ENCODE data around the gene TOMM34.

TOMM34 gene

DNA sequence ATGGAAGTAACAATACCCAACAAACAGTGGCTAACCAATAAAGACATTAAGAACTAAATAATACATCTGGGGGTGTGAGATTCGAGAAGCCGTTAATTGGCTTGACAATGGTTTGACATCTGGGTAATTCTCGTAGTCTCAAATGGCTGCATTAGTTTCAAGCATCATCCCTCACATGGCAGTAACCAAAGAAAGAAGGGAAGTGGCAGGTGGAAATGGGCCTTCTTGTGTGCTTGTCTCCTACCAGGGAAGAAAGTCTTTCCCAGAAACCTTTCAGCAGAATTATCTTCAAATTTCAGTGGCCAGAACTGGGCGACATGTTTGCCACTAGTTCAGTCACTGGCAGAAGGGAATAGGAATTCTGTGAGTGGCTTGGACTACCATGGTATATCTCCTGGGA, 16.5 kb upstream of the TOMM34 start:
- H3K36me3 ChIP-seq (ENCODE audit: control insufficient read depth, low read depth, low read length) = peaks cover 73% of the 10 kb centered on the region
- H3K27ac ChIP-seq (ENCODE audit: low read length) = no peak overlapping the region
- no peaks in the 10 kb centered on the region for H3K4me1 ChIP-seq (ENCODE audit: control insufficient read depth, low read depth, low read length)

DNA sequence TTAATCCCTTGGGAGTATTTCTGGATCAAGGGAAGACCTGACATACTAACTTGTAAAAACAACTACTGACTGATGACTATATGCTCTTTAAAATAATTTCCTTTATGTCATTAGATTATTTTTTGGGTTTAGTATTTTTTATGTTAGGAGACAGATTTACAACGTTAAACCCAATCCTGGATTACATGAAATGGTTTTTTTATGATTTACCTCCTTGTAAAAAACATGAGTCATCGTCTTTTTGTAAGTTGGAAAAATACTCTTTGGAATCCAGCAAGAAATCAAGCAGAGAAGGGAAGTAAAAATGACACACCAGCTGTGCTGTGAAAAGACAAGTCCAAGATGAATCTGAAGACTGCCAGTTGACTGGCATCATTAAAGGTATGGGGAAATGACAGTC, 12.9 kb upstream of the TOMM34 start:
- no peaks in the 10 kb centered on the region for H3K27me3 ChIP-seq (ENCODE audit: control insufficient read depth, insufficient read depth, low read length)
- no peaks in the 10 kb centered on the region for H3K4me1 ChIP-seq (ENCODE audit: control insufficient read depth, low read depth, low read length)
- H3K9ac ChIP-seq (ENCODE audit: low read length) = no peak overlapping the region
- no peak overlapping the region for H3K4me3 ChIP-seq (ENCODE audit: low read length)
- no peak overlapping the region for H3K27ac ChIP-seq (ENCODE audit: low read length)
- peaks cover 43% of the 10 kb centered on the region for H3K36me3 ChIP-seq (ENCODE audit: control insufficient read depth, low read depth, low read length)
- no peaks in the 10 kb centered on the region for H3K9me3 ChIP-seq (ENCODE audit: control insufficient read depth, low read depth, low read length)

More for the DNA sequence above, 16.5 kb upstream of the TOMM34 start:
- no peaks in the 10 kb centered on the region for H3K27me3 ChIP-seq (ENCODE audit: control insufficient read depth, insufficient read depth, low read length)
- no peak overlapping the region for H3K9ac ChIP-seq (ENCODE audit: low read length)
- no peaks in the 10 kb centered on the region for H3K9me3 ChIP-seq (ENCODE audit: control insufficient read depth, low read depth, low read length)
- H3K4me3 ChIP-seq (ENCODE audit: low read length) = no peak overlapping the region

DNA sequence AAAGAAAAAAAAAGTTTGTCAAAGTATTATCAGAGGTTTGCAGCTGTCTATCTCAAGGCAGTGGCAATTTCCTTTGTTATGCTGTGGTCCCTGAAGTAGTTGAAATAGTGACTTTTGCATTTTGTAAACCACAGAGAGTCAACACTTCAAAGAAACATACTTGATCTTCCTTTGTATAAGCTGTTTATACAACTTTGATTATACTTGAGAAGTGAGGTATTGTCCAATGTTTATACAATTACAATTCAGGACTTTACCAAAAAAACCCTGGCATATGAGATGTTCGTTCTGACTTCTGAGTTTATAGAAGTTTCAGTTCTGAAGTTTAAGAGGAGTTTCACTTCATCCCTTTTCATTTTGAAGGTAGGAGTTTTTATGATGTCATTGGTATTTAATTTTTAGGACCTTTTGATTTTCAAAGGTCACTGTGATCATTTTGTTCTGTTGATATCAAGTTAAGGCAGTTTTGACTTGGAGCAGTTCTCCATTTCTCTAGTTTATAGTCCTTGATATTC, 10.1 kb upstream of the TOMM34 start:
- peaks cover 28% of the 10 kb centered on the region for H3K36me3 ChIP-seq (ENCODE audit: control insufficient read depth, low read depth, low read length)
- no peak overlapping the region for H3K27ac ChIP-seq (ENCODE audit: low read length)
- H3K4me3 ChIP-seq (ENCODE audit: low read length) = no peak overlapping the region
- H3K4me1 ChIP-seq (ENCODE audit: control insufficient read depth, low read depth, low read length) = peaks cover 4% of the 10 kb centered on the region
- H3K9me3 ChIP-seq (ENCODE audit: control insufficient read depth, low read depth, low read length) = no peaks in the 10 kb centered on the region
- H3K9ac ChIP-seq (ENCODE audit: low read length) = no peak overlapping the region
- H3K27me3 ChIP-seq (ENCODE audit: control insufficient read depth, insufficient read depth, low read length) = no peaks in the 10 kb centered on the region

DNA sequence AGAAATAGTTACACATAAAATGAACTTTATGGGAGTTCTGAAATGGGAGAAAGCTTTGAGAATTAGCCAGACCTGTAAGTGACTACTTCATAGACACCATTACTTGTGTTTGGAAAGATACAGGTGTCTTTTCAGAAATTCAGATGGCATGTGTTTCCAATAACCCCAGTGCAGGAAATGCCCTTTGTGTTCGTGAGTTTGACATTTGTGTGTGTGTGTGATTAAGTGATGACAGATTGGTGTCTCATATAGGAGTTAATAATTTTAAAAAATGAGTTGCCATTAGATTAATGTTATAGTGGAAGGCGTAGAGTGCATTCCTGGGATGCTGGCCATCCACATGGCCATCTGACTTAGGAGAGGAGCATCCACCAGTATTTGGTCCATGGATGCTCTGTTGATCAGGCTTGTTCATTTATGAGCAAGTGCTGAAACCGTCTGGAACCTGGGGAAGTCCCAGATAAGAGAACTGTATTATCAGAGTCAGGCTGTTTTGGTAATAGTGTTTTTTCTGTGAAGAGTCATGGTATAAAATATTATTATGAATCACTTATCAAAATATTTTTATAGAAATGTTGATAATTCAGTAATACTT, 9.2 kb upstream of the TOMM34 start:
- H3K9ac ChIP-seq (ENCODE audit: low read length) = no peak overlapping the region
- H3K36me3 ChIP-seq (ENCODE audit: control insufficient read depth, low read depth, low read length) = peaks cover 21% of the 10 kb centered on the region
- no peaks in the 10 kb centered on the region for H3K9me3 ChIP-seq (ENCODE audit: control insufficient read depth, low read depth, low read length)
- peaks cover 6% of the 10 kb centered on the region for H3K27me3 ChIP-seq (ENCODE audit: control insufficient read depth, insufficient read depth, low read length)
- no peak overlapping the region for H3K4me3 ChIP-seq (ENCODE audit: low read length)
- H3K4me1 ChIP-seq (ENCODE audit: control insufficient read depth, low read depth, low read length) = peaks cover 4% of the 10 kb centered on the region
- no peak overlapping the region for H3K27ac ChIP-seq (ENCODE audit: low read length)

DNA sequence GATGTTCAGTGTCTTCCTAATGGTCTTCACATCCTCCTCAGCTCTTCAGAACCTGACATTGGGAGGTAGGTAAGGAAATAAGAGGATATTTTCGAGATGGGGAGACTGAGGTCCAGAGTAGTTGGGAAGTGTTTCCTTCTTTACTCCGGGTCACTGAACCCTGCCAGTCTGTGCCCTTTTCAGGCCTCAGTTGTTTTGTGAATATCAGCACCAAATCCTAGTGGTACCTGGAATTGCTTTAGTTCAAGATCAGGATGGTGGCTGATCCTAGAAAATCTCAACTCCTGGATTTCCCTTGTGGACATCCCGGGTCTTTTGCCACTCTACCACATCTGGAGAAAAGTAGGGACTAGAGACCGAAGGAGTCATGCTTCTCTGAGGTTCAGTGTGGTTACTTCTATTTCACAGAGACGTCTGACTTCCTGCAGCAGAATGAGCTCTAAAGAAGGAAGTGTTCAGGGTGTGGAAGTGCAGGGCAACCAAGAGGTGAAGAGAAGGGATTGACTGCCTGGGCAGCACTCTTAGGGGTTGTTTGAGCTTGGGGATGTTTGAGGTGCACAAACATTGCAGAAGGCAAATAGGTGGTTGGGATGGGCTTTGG, 7.1 kb upstream of the TOMM34 start:
- no peak overlapping the region for H3K27ac ChIP-seq (ENCODE audit: low read length)

DNA sequence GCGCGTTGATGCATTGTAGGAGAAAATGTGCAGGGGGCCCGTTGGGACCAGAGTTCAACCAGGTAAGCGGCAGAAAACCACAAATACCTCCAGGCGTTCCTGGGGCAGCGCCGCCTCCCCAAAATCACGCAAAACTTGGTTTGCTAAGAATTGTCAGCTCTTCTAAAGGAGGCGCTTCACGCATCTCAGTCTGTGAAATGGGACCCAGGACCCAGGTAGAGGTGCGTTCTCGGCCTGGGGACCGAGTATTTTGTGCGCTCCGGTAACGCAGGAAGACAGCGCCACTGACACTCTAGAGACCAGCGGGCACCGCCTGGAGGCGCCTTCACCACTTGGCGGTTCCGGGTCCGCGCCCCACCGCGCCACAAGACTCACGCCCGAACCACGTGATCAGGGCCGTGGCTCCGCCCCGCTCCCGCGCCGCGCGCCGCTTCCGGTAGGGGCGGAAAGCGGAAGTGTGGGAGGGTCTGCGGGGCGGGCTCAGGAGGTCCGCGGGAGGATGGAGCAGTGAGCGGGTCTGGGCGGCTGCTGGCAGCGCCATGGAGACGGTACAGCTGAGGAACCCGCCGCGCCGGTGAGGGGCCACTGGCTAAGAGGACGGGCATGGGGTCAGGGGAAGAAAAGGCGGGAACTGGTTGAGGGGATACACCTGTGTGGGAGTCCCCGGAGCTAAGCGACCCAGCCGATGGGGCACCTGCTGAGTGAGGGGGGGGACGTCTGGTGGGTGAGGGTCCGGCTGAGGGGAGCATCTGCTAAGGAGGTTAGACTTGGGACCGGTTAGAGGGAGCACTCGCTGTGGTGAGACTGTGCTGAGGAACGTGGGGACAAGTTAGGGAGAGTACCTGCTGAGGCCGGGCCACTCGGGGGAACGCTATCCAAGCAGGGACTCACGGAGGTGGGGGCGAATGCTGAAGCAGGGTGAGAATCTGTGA, 6.1 kb upstream of the TOMM34 start, which contains the start of gene STK4:
TSS of gene STK4 (plus strand) at position 483 of the 932 bp plus-strand sequence. CDS start at position 540, 57 bp downstream.
- Histone ChIP-seq H3K9me3 (ENCODE audit: control insufficient read depth, low read depth, low read length) (no peaks in the 10 kb centered on the region), H3K27ac (ENCODE audit: low read length) (no peak within 1 kb of the TSS), H3K27me3 (ENCODE audit: control insufficient read depth, insufficient read depth, low read length) (peaks cover 14% of the 10 kb centered on the region), H3K4me1 (ENCODE audit: control insufficient read depth, low read depth, low read length) (peaks cover 6% of the 10 kb centered on the region), H3K36me3 (ENCODE audit: control insufficient read depth, low read depth, low read length) (no peaks in the 10 kb centered on the region), H3K9ac (ENCODE audit: low read length) (peak within 1 kb of the TSS; percentile 77), H3K4me3 (ENCODE audit: low read length) (peak within 1 kb of the TSS; percentile 87)

More for the DNA sequence above, 7.1 kb upstream of the TOMM34 start:
- Histone ChIP-seq H3K4me3 (ENCODE audit: low read length) (peak overlapping the region; percentile 87), H3K36me3 (ENCODE audit: control insufficient read depth, low read depth, low read length) (peaks cover 4% of the 10 kb centered on the region), H3K9me3 (ENCODE audit: control insufficient read depth, low read depth, low read length) (no peaks in the 10 kb centered on the region), H3K27me3 (ENCODE audit: control insufficient read depth, insufficient read depth, low read length) (peaks cover 14% of the 10 kb centered on the region), H3K4me1 (ENCODE audit: control insufficient read depth, low read depth, low read length) (peaks cover 4% of the 10 kb centered on the region), H3K9ac (ENCODE audit: low read length) (peak overlapping the region; percentile 77)

DNA sequence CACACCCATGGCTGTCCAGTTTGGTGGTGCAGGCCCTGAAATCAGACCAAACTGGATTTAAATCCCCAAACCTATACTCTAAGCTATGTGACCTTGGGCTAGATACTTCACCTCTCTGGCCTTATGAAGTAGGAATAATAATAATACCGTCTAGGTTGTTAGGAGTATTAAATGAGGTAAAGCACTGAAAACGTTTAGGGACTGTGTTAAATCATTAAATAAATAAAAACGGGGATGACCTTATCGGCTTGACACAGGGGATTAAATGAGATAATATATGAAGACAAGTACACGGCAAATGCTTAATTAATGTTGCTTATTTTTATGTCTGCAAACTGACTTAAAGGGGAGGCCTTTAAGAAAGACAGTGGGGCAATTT, 5.4 kb upstream of the TOMM34 start:
- H3K36me3 ChIP-seq (ENCODE audit: control insufficient read depth, low read depth, low read length) = no peaks in the 10 kb centered on the region
- peaks cover 21% of the 10 kb centered on the region for H3K27me3 ChIP-seq (ENCODE audit: control insufficient read depth, insufficient read depth, low read length)
- H3K9me3 ChIP-seq (ENCODE audit: control insufficient read depth, low read depth, low read length) = no peaks in the 10 kb centered on the region
- peak overlapping the region; percentile 87 for H3K4me3 ChIP-seq (ENCODE audit: low read length)
- peak overlapping the region; percentile 34 for H3K9ac ChIP-seq (ENCODE audit: low read length)
- peaks cover 12% of the 10 kb centered on the region for H3K4me1 ChIP-seq (ENCODE audit: control insufficient read depth, low read depth, low read length)
- no peak overlapping the region for H3K27ac ChIP-seq (ENCODE audit: low read length)

DNA sequence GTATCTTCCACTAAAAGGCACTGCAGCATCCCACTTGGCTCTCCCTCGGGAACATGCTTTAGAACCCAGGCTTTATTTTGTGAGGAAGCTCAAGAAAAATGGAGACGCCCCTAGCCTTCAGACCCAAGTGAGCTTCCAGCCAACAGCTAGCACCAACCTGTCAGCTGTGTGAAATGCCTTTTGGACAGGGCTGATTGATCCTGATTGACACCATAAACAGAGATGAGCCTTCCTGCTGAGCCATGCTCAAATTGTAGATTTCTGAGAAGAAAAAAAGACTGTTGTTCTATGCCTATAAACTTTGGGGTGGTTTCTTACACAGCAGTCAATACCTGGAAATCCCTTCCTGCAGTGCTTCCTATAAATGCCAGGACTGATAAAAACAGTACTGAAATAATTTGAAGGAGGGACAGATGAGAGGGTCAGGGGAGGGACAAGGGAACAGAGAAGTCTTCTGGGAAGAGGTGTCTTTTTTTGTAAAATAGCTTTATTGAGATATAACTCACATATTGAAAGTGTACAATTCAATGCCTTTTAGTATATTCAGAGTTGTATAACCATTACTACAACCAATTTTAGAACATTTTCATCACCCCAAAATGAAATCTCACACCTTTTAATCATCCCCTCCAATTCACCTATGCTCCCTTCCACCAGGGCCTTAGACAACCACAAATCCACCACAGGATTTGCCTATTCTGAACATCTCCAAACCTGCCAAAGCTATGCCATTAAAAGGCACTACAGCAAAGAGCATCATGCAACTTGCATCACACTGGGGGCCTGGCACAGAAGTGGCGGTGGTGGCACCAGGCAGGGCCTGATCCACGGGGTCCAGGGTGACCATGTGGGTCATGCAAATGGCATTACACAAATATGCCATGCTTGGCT, 3.4 kb upstream of the TOMM34 start:
- Histone ChIP-seq H3K27ac (ENCODE audit: low read length) (no peak overlapping the region), H3K9me3 (ENCODE audit: control insufficient read depth, low read depth, low read length) (no peaks in the 10 kb centered on the region), H3K9ac (ENCODE audit: low read length) (no peak overlapping the region), H3K36me3 (ENCODE audit: control insufficient read depth, low read depth, low read length) (no peaks in the 10 kb centered on the region), H3K27me3 (ENCODE audit: control insufficient read depth, insufficient read depth, low read length) (peaks cover 27% of the 10 kb centered on the region), H3K4me1 (ENCODE audit: control insufficient read depth, low read depth, low read length) (peaks cover 19% of the 10 kb centered on the region), H3K4me3 (ENCODE audit: low read length) (no peak overlapping the region)

DNA sequence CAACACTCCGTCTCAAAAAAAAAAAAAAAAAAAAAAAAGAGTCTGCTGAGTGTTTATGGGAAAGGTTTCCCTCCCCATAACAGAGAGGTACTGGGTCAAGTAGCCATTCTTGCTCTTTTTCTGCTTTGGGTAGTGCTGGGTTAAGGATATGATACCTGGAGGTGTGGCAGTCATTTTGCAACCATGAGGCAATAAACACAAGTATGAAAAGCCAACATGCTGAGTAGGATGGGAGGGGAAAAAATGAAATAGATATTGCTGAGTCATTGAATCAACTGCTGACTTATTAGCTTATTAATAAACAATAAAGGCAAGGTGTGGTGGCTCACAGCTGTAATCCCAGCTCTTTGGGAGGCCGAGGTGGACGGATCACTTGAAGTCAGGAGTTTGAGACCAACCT, 2.3 kb upstream of the TOMM34 start:
- H3K36me3 ChIP-seq (ENCODE audit: control insufficient read depth, low read depth, low read length) = no peaks in the 10 kb centered on the region
- peaks cover 27% of the 10 kb centered on the region for H3K27me3 ChIP-seq (ENCODE audit: control insufficient read depth, insufficient read depth, low read length)
- H3K27ac ChIP-seq (ENCODE audit: low read length) = no peak overlapping the region
- no peak overlapping the region for H3K9ac ChIP-seq (ENCODE audit: low read length)
- H3K4me1 ChIP-seq (ENCODE audit: control insufficient read depth, low read depth, low read length) = peaks cover 19% of the 10 kb centered on the region
- H3K4me3 ChIP-seq (ENCODE audit: low read length) = no peak overlapping the region
- no peaks in the 10 kb centered on the region for H3K9me3 ChIP-seq (ENCODE audit: control insufficient read depth, low read depth, low read length)

DNA sequence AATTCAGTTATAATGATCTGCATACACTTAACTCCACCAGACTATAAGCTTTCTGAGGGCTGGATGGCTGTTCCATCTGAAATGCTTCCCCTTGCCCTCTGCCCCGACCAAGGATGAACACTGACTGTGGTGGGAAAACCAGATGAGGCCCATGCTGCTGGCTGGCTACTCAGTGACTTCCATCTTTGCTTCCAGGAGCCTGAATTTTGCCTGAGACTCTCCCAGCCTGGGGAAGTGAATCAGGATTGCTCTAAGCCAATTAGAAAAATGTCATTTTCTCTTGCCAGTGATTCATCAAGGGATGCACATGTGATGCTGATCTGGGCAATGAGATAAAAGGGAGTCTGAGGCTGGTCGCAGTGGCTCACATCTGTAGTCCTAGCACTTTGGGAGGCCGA, 1.7 kb upstream of the TOMM34 start:
- H3K9me3 ChIP-seq (ENCODE audit: control insufficient read depth, low read depth, low read length) = no peaks in the 10 kb centered on the region
- peaks cover 27% of the 10 kb centered on the region for H3K27me3 ChIP-seq (ENCODE audit: control insufficient read depth, insufficient read depth, low read length)
- H3K4me3 ChIP-seq (ENCODE audit: low read length) = no peak overlapping the region
- no peak overlapping the region for H3K9ac ChIP-seq (ENCODE audit: low read length)
- no peaks in the 10 kb centered on the region for H3K36me3 ChIP-seq (ENCODE audit: control insufficient read depth, low read depth, low read length)
- no peak overlapping the region for H3K27ac ChIP-seq (ENCODE audit: low read length)
- peaks cover 15% of the 10 kb centered on the region for H3K4me1 ChIP-seq (ENCODE audit: control insufficient read depth, low read depth, low read length)
